GM12873 (cell line): Measurements from ENCODE around the gene ZNF445.

Source experiments
- TF ChIP-seq, protein P1 (sequence below): IDR thresholded peaks from 2 replicates; pipeline ENCODE4 v1.5.1; 2012; ENCODE audit warnings: low read depth, mild to moderate bottlenecking, moderate library complexity, low read length, control low read depth; ENCODE audit not compliant: insufficient read depth; ENCODE audit errors: missing control alignments

The ZNF445 gene

DNA sequence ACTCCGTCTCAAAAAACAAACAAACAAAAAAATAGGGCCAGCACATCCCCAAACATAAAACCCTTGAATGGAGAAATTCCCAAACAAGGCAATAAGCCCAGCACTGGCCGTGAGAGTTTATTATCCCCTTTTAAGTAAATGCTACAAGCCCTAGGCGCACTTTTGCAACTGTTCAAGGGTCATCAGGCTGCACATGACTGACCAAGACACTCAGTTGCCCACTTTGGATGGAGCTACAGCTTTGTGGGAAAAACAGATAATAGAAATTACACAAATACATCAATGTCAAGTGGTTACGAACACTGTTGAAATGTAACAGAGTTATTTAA is 33.7 kb upstream of the ZNF445 start:
- TF ChIP-seq, protein P1, sequence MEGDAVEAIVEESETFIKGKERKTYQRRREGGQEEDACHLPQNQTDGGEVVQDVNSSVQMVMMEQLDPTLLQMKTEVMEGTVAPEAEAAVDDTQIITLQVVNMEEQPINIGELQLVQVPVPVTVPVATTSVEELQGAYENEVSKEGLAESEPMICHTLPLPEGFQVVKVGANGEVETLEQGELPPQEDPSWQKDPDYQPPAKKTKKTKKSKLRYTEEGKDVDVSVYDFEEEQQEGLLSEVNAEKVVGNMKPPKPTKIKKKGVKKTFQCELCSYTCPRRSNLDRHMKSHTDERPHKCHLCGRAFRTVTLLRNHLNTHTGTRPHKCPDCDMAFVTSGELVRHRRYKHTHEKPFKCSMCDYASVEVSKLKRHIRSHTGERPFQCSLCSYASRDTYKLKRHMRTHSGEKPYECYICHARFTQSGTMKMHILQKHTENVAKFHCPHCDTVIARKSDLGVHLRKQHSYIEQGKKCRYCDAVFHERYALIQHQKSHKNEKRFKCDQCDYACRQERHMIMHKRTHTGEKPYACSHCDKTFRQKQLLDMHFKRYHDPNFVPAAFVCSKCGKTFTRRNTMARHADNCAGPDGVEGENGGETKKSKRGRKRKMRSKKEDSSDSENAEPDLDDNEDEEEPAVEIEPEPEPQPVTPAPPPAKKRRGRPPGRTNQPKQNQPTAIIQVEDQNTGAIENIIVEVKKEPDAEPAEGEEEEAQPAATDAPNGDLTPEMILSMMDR, result no peak

DNA sequence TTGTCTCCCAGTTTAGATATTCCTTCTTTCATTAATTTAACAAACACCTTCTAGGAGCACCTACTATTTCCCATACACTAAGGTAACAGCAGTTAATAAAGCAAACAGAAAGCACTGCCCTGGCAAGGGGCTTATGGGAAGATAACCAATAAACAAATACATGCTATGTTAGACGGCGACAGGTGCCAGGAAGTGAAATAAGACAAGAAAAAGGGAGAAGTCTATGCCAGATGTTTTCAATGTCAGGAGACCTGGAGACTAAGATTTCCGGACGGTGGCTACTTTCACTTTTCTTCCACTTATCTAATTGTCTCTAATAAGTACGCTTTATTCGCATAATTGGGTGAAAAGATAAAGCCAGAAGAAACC is 32.5 kb upstream of the ZNF445 start:
- TF ChIP-seq, protein P1, result no peak

DNA sequence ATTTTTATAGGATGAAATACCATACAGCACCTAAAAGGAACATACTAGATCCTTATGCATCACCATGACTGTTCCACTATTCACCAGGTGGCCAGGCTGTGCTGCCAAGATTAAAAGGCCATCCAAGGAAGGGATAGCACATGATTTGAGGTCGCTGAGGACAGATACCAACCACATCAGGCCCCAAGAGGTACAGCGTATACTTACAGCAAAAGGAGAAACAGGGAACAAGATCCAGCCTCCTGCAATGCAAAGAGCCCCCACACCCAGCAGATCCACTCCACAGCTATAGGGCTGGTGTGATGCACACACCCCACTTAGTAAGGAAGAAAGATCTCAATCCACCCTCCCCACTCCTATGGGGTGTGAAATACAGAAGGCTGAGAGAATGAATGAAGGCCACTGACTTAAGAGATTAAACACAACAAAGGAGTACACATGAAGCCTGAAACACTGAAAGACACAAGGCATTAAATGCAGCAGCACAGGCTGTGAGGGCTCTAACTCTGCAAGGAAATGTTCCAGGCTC is 32.0 kb upstream of the ZNF445 start:
- TF ChIP-seq, protein P1, result no peak

DNA sequence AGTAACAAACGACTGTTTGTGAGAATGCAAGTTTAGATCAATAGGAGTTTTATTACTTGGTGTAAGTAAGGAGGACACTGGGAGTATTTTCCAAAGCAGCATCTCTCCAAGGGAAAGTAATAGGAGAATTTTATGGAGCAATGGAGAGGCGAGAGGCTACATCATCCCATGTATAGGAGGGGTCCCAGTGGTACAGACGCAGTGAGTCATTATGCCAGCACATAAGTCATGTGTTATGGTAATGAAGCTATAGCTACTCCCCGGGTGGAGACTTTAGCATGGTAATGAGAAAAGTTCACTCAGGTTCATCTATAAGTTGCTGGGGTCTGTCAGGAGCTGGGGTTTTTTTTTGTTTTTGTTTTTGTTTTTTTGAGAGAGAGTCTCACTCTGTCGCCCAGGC is 29.5 kb upstream of the ZNF445 start:
- TF ChIP-seq, protein P1, result no peak

DNA sequence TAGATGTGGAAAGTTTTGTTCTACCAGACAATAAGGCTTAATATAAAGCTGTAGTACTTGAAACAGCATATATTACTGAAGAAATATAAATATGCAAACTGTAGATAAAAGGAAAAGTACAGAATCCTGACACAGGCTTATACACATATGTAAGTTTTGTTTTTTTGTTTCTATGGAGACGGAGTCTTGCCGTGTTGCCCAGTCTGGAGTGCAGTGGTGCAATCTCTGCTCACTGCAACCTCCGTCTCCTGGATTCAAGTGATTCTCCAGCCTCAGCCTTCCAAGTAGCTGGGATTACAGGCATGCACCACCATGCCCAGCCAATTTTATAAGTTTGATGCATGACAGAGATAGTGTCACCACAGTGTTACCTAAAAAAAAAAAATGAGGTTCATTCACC is 29.1 kb upstream of the ZNF445 start:
- TF ChIP-seq, protein P1, result no peak

DNA sequence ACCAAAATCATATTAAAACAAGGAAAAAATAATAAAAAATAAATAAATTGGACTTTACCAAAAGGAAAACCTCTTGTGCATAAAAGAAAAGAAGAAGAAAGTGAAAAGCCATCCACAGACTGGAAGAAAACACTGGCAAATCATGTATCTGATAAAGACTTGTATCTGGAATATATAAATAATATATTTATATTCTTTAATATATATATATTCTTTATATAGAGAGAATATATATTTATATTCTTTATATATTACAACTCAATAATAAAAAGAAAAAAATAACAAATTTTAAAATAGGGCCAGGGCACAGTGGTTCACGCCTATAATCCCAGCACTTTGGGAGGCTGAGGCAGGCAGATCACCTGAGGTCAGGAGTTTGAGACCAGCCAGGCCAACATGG is 27.1 kb upstream of the ZNF445 start:
- TF ChIP-seq, protein P1, result no peak

DNA sequence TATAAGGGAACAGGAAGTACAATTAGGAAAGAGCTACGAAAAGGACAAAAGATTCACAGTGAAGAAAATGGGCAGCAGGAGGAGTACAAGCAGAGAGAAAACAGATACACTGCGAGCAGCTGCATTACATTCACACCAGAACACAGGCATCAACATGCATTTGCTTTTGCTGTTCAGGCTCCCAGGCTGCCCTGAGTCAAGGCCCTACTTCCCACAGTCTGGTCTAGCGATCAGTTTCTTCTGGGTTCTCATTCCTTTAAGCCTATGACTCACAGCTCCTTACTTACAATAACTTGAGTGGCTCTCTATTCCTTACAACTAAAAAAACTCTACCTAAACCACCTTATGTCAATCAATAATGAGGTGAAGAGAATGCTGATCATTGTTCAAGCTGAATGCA is 24.5 kb upstream of the ZNF445 start:
- TF ChIP-seq, protein P1, result no peak
